ENCODE measurements around the gene MLXIP. TPM values are rescaled to one million over a fixed set of nuclear protein-coding genes. Genes with fewer than 3 reads are reported as not detected.

MLXIP gene
- total and polyA plus RNA-seq, 9 of the 15 experiments (the other 6 are each of a cell fraction or from before 2014, with no cell fraction given): 2.2 to 66.3 (median 18.1) TPM

GRCh38 chr12:122097927-122098756 is 19.6 kb downstream of the MLXIP start (continued):
- TF ChIP-seq DEAF1 (CRISPR knock-in tag; IDR thresholded peaks at IDR 0.05): no peak
- TF ChIP-seq NONO (IDR thresholded peaks at IDR 0.05; ENCODE audit: low read depth in 2 of 2, low read length in 1 of 2): peak in 1 of 2 experiments; percentile 66; a peak in 1 of 4 replicates
- TF ChIP-seq, protein P1, sequence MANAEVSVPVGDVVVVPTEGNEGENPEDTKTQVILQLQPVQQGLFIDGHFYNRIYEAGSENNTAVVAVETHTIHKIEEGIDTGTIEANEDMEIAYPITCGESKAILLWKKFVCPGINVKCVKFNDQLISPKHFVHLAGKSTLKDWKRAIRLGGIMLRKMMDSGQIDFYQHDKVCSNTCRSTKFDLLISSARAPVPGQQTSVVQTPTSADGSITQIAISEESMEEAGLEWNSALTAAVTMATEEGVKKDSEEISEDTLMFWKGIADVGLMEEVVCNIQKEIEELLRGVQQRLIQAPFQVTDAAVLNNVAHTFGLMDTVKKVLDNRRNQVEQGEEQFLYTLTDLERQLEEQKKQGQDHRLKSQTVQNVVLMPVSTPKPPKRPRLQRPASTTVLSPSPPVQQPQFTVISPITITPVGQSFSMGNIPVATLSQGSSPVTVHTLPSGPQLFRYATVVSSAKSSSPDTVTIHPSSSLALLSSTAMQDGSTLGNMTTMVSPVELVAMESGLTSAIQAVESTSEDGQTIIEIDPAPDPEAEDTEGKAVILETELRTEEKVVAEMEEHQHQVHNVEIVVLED (CRISPR knock-in tag; IDR thresholded peaks at IDR 0.05): no peak
- no peak for TF ChIP-seq ZBTB26 (CRISPR knock-in tag; IDR thresholded peaks at IDR 0.05)
- no peak for TF ChIP-seq HIVEP1 (CRISPR knock-in tag; IDR thresholded peaks at IDR 0.05)
- no peak for TF ChIP-seq ZNF707 (CRISPR knock-in tag; conservative IDR thresholded peaks at IDR 0.05)
- TF ChIP-seq OTX1 (CRISPR knock-in tag; IDR thresholded peaks at IDR 0.05): no peak
- no peak for TF ChIP-seq SRSF9 (IDR thresholded peaks at IDR 0.05; ENCODE audit: borderline replicate concordance, low read depth, low read length)
- peak; percentile 95 for TF ChIP-seq ZFX (CRISPR knock-in tag; IDR thresholded peaks at IDR 0.05)
- TF ChIP-seq CTBP1 (IDR thresholded peaks at IDR 0.05; ENCODE audit: borderline replicate concordance): peak; percentile 98
- no peak for TF ChIP-seq PCBP1 (IDR thresholded peaks at IDR 0.05; ENCODE audit: low read depth, low read length, poor library complexity, severe bottlenecking)
- no peak for TF ChIP-seq PTRF (tag; IDR thresholded peaks at IDR 0.05)
- peak; percentile 45 for TF ChIP-seq E2F8 (IDR thresholded peaks at IDR 0.05; ENCODE audit: low read depth, partially characterized antibody)
- 0 out of 2 replicates have a peak, but pooled peaks have one; percentile 40 for TF ChIP-seq NFE2 (IDR thresholded peaks at IDR 0.05; ENCODE audit: low read depth)
- TF ChIP-seq ZNF586 (CRISPR knock-in tag; conservative IDR thresholded peaks at IDR 0.05): no peak
- no peak for TF ChIP-seq PCBP2 (IDR thresholded peaks at IDR 0.05; ENCODE audit: low read depth, low read length, poor library complexity, severe bottlenecking)
- no peak for TF ChIP-seq SETDB1 (IDR thresholded peaks at IDR 0.05; ENCODE audit: low read length)
- TF ChIP-seq PHF21A (IDR thresholded peaks at IDR 0.05; ENCODE audit: borderline replicate concordance, low read depth): peak; percentile 47; the same call in 1 of the 2 replicates
- no peak for TF ChIP-seq TCF7L2 (IDR thresholded peaks at IDR 0.05; ENCODE audit: low read depth, low read length)
- TF ChIP-seq MEIS2 (IDR thresholded peaks at IDR 0.05; ENCODE audit: partially characterized antibody): peak; percentile 23

Data from K562 (cell line).